Psoas muscle (tissue), 8 donors: ENCODE measurements around the gene CD248. TPM values are rescaled to one million over a fixed set of nuclear protein-coding genes. Genes with fewer than 3 reads are reported as not detected.
A peak's percentile ranks its signal among the peaks of the same experiment; 100 is the strongest.
"Not testable (repeated sequence)": the region's sequence is repeated elsewhere in the genome, so short reads cannot be mapped to it uniquely, and the experiment has no call there.

Source experiments
- ATAC-seq, 4 donors: fragments of 200-7000 bp; cut with Tn5 transposase; one replicate each; pipeline ENCODE4 v1.9.1; 2020; ENCODE audit warnings: moderate library complexity in 3 of 4, mild to moderate bottlenecking in 2 of 4
- DNase-seq, 2 donors: peaks; one replicate each; pipeline ENCODE4 v3.0.0-alpha.2; 2020
- H3K27ac ChIP-seq: fragments of 200-600 bp; one replicate; pipeline ENCODE4 v1.8.0; 2022
- H3K27me3 ChIP-seq, 3 donors: fragments of 200-600 bp in 1 of 3; one replicate each; pipeline versions ENCODE4 v1.6.1 to v1.8.0; 2013 to 2022; ENCODE audit warnings: low read length in 2 of 3, mild to moderate bottlenecking in 2 of 3, moderate library complexity in 1 of 3; ENCODE audit not compliant: insufficient read depth in 3 of 3
- H3K36me3 ChIP-seq, 2 donors: fragments of 200-600 bp in 1 of 2; one replicate each; pipeline versions ENCODE4 v1.6.1 to v1.8.0; 2013 to 2022; ENCODE audit warnings: low read depth in 1 of 2, mild to moderate bottlenecking in 1 of 2, moderate library complexity in 1 of 2; ENCODE audit not compliant: insufficient read depth in 1 of 2
- H3K4me1 ChIP-seq: fragments of 200-600 bp; one replicate; pipeline ENCODE4 v1.8.0; 2022
- H3K4me3 ChIP-seq: fragments of 200-600 bp; one replicate; pipeline ENCODE4 v1.8.0; 2022; ENCODE audit warnings: mild to moderate bottlenecking
- H3K9me3 ChIP-seq: fragments of 200-600 bp; one replicate; pipeline ENCODE4 v1.8.0; 2022
- WGBS, 3 donors: extraction: QIAGEN DNeasy Blood & Tissue Kit; methylation state at CpG; one replicate each; pipeline versions ENCODE4 v1.1.6 to v1.1.7; 2013; 5-methylcytosine and 5-hydroxymethylcytosine counted together
- intact Hi-C, 2 donors: fragments of 100-400 bp; cut with DNase I; formaldehyde crosslinking; loops; one replicate each; pipeline versions ENCODE4 v1.11.0 to v1.14.2; 2022
- polyA plus RNA-seq, 3 donors: library from polyadenylated mRNA; stranded (reverse); fragments of 200-250 nt; gene quantifications; one replicate each; pipeline ENCODE4 v1.2.3, GENCODE V29; 2013
- total RNA-seq, 4 donors: library from RNA; stranded (reverse); fragmentation: NEBNext Ultra II Directional in 2 of 4; extraction: Animal tissue kit (Norgen Biotek cat#: 25700) in 2 of 4; gene quantifications; one replicate each; pipeline versions ENCODE4 v1.2.1 to v1.2.4, GENCODE V29; 2021 to 2023
- TF ChIP-seq, protein P1 (sequence below): fragments of 200-600 bp; IDR thresholded peaks from one replicate; pipeline ENCODE4 v1.8.0; 2022; ENCODE audit warnings: antibody characterized with exemption
- donor health status: healthy with polysubstance abuse.
- donor health status: DM: no; HTN: no; CAD: no; lungs with moderate emphysema.
- donor health status: Bipolar disorder and iron deficiency.
- donor health status: healthy.
- donor health status: DM: yes; HTN: yes; CAD: no.
- donor health status: DM: no; HTN: no; CAD: no.
- donor health status: DM: no; HTN: no; CAD: no.
- donor health status: DM: yes; HTN: yes; CAD: no.

Gene CD248
- total and polyA plus RNA-seq, 7 donors, result 2.9 to 10.7 (median 8.8) TPM

DNA sequence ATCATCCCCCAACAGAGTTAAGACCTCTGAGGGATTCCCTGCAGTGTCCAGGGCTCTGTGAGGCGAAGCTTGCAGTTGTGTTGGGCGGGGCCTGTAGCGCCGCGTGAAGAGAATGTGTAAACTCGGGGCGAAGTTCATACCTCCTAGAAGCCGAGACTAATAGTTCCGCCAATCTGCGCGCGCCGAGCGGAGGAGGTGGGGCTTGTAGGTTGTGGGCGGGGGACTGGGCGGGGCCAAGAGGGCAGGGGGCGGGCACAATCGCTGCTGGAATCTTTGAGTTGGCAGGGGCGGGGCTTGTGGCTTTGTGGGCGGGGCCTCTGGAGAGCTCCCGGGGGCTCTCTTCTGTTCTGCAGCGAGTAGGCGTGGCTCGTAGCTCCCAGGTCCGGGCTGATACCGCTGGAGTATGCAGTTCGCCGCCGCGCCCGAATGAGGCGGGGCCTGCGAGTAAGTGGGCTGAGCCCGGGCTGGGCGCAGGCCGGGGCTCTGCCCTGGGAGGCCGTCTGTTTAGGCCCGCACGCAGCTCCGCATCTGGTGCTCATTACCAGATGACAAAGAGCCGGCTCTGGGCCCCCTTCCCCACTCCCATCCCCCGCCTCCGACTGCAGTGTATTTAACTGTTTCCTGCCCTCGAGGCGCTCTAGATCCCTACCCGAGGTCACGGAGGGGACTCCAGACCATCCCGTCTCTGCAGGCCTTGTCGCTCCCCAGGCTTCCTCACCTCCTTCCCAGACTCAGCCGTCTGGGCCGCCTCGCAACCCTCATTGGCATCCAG is 4.1 kb downstream of the CD248 start:
- 2 to 7% (median 5%) methylated on average over 48 to 52 of the region's 52 CpGs for WGBS, 3 donors
- H3K9me3 ChIP-seq, result no peaks in the 10 kb centered on the region
- no peaks in the 10 kb centered on the region for H3K36me3 ChIP-seq
- peak overlapping the region; percentile 75 for H3K27ac ChIP-seq
- H3K4me3 ChIP-seq, result peak overlapping the region; percentile 69
- DNase-seq (peak; percentile 98 to 99), ATAC-seq (peak; percentile 83 to 89 (median 88))
- H3K27me3 ChIP-seq, result peaks cover 0 to 22% (median 6%) of the 10 kb centered on the region in 3 donors
- TF ChIP-seq, protein P1, sequence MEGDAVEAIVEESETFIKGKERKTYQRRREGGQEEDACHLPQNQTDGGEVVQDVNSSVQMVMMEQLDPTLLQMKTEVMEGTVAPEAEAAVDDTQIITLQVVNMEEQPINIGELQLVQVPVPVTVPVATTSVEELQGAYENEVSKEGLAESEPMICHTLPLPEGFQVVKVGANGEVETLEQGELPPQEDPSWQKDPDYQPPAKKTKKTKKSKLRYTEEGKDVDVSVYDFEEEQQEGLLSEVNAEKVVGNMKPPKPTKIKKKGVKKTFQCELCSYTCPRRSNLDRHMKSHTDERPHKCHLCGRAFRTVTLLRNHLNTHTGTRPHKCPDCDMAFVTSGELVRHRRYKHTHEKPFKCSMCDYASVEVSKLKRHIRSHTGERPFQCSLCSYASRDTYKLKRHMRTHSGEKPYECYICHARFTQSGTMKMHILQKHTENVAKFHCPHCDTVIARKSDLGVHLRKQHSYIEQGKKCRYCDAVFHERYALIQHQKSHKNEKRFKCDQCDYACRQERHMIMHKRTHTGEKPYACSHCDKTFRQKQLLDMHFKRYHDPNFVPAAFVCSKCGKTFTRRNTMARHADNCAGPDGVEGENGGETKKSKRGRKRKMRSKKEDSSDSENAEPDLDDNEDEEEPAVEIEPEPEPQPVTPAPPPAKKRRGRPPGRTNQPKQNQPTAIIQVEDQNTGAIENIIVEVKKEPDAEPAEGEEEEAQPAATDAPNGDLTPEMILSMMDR, result no peak
- intact Hi-C loops, result loop anchor here (1.0 to 5.0 kb wide), 2 partner anchors 16 to 75 kb away; no protein-coding TSS in a partner anchor
- no peaks in the 10 kb centered on the region for H3K4me1 ChIP-seq

DNA sequence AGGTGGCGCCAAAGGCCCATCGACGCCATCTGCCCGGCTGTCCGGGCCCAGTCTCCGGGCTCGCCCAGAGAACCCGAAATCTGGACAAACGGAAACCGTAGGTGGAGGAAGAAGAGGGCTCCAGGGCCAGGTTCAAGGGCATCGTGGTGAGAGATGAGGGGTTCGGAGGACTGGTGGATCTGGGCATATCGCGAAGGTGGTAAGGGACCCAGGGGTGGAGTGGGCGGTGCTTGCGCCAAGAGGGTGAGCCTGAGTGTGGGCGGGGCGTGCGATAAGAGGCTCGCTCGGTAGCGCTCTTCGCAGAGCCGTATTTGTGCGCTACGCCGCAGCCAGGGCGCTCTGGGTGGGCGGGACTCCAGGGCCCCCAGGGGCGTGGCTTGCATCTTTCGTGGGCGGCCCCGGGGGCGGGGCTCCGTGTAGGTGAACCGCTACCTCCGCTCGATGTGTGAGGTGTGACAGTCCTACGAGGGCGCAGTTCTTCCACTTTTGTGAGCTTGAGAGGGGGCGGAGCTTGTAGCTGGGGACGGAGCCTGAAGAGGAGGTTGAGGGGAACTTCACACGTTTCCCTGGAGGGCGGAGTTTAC is 4.8 kb downstream of the CD248 start:
- intact Hi-C loops, result loop anchor here (1.0 to 5.0 kb wide), 3 partner anchors 16 to 75 kb away; no protein-coding TSS in a partner anchor
- peak overlapping the region; percentile 69 for H3K4me3 ChIP-seq
- H3K4me1 ChIP-seq, result no peaks in the 10 kb centered on the region
- TF ChIP-seq, protein P1, result peak; percentile 90
- no peaks in the 10 kb centered on the region for H3K36me3 ChIP-seq
- no peaks in the 10 kb centered on the region for H3K9me3 ChIP-seq
- H3K27ac ChIP-seq, result peak overlapping the region; percentile 75
- peak; percentile 83 to 90 (median 86) for ATAC-seq
- DNase-seq, result peak; percentile 90 to 94
- 0% methylated on average over 40 to 44 of the region's 44 CpGs for WGBS, 3 donors
- peaks cover 0 to 18% (median 6%) of the 10 kb centered on the region in 3 donors for H3K27me3 ChIP-seq

DNA sequence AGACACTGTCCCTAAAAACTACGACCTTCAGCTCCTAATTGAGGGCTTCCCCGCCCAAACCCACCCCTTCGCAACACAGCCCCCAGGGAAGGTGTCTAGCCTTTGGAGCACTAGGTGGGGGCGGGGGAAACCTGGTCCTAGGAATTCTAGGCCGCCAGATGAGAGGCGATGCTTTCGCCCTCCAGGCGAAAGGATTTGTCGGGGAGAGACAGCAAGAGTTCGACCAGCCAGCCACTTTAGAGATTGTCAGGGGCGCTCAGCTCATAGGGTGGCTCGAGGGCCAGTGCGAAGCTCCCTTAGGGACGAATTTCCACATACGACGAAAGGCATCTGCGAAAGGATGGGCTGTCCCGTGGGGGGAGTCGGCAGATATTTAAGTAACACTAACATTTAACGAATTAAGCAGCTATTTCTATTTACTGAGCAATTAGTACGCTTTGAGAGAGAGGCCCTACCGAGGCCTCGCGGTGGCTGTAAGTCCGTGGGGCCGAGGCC is 5.3 kb downstream of the CD248 start:
- intact Hi-C loops, result loop anchor here (1.0 to 5.0 kb wide), 2 partner anchors 76 kb away; no protein-coding TSS in a partner anchor
- Histone ChIP-seq H3K4me1 (no peaks in the 10 kb centered on the region), H3K4me3 (peak overlapping the region; percentile 69), H3K9me3 (no peaks in the 10 kb centered on the region), H3K27me3 (peaks cover 0 to 12% (median 6%) of the 10 kb centered on the region in 3 donors), H3K27ac (peak overlapping the region; percentile 75), H3K36me3 (no peaks in the 10 kb centered on the region)
- WGBS, 3 donors, result 26 to 28% (median 27%) methylated on average over 26 of the region's 26 CpGs
- TF ChIP-seq, protein P1, result no peak
- ATAC-seq (no peak), DNase-seq (no peak)

DNA sequence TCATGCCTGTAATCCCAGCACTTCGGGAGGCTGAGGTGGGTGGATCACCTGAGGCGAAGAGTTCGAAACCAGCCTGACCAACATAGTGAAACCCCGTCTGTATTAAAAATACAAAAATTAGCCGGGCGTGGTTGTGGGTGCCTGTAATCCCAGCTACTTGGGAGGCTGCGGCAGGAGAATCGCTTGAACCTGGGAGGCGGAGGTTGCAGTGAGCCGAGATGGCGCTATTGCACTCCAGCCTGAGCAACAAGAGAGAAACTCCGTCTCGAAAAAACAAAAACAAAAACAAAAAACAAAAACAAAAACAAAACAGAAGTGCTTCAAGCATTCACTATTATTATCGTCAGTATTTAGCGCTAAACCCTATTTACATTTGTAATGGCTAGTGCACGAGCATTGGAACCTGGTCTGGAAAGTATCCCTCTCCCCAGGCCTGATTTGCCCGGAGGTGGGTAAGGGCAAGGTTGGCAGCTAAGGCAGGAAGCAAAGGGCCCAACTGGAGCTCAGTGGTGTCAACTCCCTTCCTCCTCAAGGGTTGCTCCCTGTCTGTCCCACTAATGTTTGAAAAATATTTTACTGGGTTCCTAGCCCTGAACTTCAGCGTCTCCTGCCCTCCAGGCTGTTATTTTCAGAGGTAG is 5.9 kb downstream of the CD248 start:
- not testable (repeated sequence) for ATAC-seq, H3K4me3 ChIP-seq, H3K4me1 ChIP-seq, H3K9me3 ChIP-seq, H3K27ac ChIP-seq, H3K36me3 ChIP-seq, H3K27me3 ChIP-seq, DNase-seq
- WGBS, 3 donors, result 79 to 83% (median 82%) methylated on average over 18 of the region's 18 CpGs
- intact Hi-C loops, result loop anchor here (1.0 to 5.0 kb wide), 2 partner anchors 76 kb away; no protein-coding TSS in a partner anchor
